Activated CD8-positive, alpha-beta memory T cell treated with anti-CD3 and anti-CD28 coated beads, Interleukin-2, amount 10 ng/mL, durations not matched to agents 7 days and 5 days (primary cell): ENCODE data around the gene TMED10. TPM values are rescaled to one million over a fixed set of nuclear protein-coding genes. Genes with fewer than 3 reads are reported as not detected.
A peak's percentile ranks its signal among the peaks of the same experiment; 100 is the strongest.
"Not testable (repeated sequence)": the region's sequence is repeated elsewhere in the genome, so short reads cannot be mapped to it uniquely, and the experiment has no call there.

Experiments used
- ATAC-seq: fragments of 150-1000 bp; cut with Tn5 transposase; one replicate; pipeline ENCODE4 v1.10.0; 2021; ENCODE audit warnings: moderate library complexity
- CTCF ChIA-PET: fragments of 350-600 bp; sonication (Branson Sonifier 250); formaldehyde crosslinking; loops from one replicate; lab custom pipeline; 2021; ENCODE audit warnings: antibody characterized with exemption; lab: Charles Lee
- DNase-seq: peaks from one replicate; pipeline ENCODE4 v3.0.0-alpha.2; 2020
- H3K27ac Mint-ChIP-seq: one replicate; pipeline ENCODE4 v1.8.0; 2021; ENCODE audit warnings: mild to moderate bottlenecking, mixed read lengths
- H3K27me3 Mint-ChIP-seq: one replicate; pipeline ENCODE4 v1.8.0; 2021; ENCODE audit warnings: mixed read lengths
- H3K36me3 Mint-ChIP-seq: one replicate; pipeline ENCODE4 v1.8.0; 2021; ENCODE audit warnings: mild to moderate bottlenecking, mixed read lengths
- H3K4me1 Mint-ChIP-seq: one replicate; pipeline ENCODE4 v1.8.0; 2021; ENCODE audit warnings: mixed read lengths
- H3K4me3 Mint-ChIP-seq: one replicate; pipeline ENCODE4 v1.8.0; 2021; ENCODE audit warnings: mild to moderate bottlenecking, moderate library complexity, mixed read lengths
- H3K9me3 Mint-ChIP-seq: one replicate; pipeline ENCODE4 v1.8.0; 2022; ENCODE audit warnings: low read depth, mixed read lengths
- total RNA-seq, 2 experiments: library from RNA; stranded (reverse); gene quantifications; one replicate each; pipeline ENCODE4 v1.2.3, GENCODE V29; 2021

Gene TMED10
- total RNA-seq, 2 experiments from 2014 or later, result 129 to 166 TPM

DNA sequence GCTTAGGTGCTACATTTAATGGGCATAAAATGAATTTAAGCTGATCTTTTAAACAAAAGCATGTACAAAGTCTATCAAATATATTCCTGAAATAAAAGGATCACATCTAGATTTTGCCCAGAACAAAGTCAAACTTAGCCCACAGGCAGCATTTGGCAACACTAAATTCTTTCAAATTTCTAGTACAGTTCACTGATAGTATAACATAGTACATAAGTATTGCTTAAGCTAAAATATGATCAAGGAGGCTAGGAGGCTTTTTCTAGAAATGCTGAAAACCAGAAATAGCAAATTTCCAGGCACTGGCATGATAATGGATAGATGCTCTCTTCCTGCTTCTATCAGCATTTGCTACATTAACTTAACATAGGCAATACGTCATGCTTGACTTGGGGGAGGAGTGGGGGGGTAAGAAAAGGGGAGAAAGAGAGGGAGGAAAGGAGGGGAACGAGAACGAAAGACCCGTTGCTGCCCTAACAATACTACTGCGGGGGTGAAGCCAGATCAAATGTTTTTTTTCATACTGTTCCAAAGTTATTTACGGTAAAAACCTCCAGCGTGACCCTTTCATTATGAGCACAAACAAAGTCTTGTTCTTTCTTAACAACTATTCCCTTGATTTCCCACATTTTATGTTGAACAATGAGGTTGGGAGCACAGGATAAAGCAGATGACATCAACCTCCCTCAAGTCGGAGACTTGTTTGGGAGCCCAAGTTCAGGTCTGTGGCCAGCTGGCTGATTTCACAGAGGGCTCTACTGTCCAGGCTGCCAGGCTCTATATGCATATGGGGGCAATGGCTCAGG, 10.6 kb downstream of the TMED10 start:
- CTCF ChIA-PET, result interaction anchor here (0.6 kb wide), 1 partner anchor 15 kb away, joined by 3 read pairs; no protein-coding TSS in a partner anchor
- H3K9me3 Mint-ChIP-seq, result no peaks in the 10 kb centered on the region
- H3K27me3 Mint-ChIP-seq, result no peaks in the 10 kb centered on the region
- no peak overlapping the region for H3K27ac Mint-ChIP-seq
- peaks cover 36% of the 10 kb centered on the region for H3K4me1 Mint-ChIP-seq
- ATAC-seq (no peak), DNase-seq (no peak)
- peaks cover 6% of the 10 kb centered on the region for H3K36me3 Mint-ChIP-seq
- H3K4me3 Mint-ChIP-seq, result no peak overlapping the region

GRCh38 chr14:75164809-75165208, 11.6 kb downstream of the TMED10 start:
- CTCF ChIA-PET, result no interaction called here
- no peak overlapping the region for H3K4me3 Mint-ChIP-seq
- ATAC-seq (no peak), DNase-seq (no peak)
- no peaks in the 10 kb centered on the region for H3K9me3 Mint-ChIP-seq
- H3K27me3 Mint-ChIP-seq, result no peaks in the 10 kb centered on the region
- H3K27ac Mint-ChIP-seq, result no peak overlapping the region
- H3K4me1 Mint-ChIP-seq, result peaks cover 39% of the 10 kb centered on the region
- peaks cover 4% of the 10 kb centered on the region for H3K36me3 Mint-ChIP-seq

GRCh38 chr14:75163677-75164076, 12.7 kb downstream of the TMED10 start:
- Mint-ChIP-seq H3K4me3 (no peak overlapping the region), H3K27ac (no peak overlapping the region), H3K9me3 (no peaks in the 10 kb centered on the region), H3K36me3 (peaks cover 5% of the 10 kb centered on the region), H3K27me3 (no peaks in the 10 kb centered on the region), H3K4me1 (peaks cover 43% of the 10 kb centered on the region)
- CTCF ChIA-PET, result interaction anchor here (1.3 kb wide), 1 partner anchor 132 kb away, joined by 4 read pairs; no protein-coding TSS in a partner anchor
- DNase-seq (no peak), ATAC-seq (no peak)

DNA sequence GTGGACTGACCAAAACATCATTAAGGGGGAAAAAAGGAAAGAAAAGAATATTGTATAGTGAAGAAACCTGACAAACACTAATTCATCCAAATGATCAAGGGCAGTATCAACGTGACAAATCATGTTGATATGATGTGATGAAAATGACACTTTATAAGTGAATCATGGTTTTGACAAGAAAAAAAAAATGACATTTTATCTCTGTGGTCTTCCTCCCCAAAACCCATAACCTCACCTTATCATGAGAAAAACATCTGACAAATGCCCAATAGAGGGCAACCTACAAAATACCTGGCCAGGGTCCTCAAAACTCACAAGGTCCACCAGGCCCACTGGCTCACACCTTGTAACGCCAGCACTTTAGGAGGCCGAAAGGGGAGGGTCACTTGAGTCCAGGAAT, 13.8 kb downstream of the TMED10 start:
- no peak overlapping the region for H3K27ac Mint-ChIP-seq
- no peaks in the 10 kb centered on the region for H3K27me3 Mint-ChIP-seq
- H3K4me3 Mint-ChIP-seq, result no peak overlapping the region
- DNase-seq, result no peak
- peaks cover 43% of the 10 kb centered on the region for H3K4me1 Mint-ChIP-seq
- CTCF ChIA-PET, result no interaction called here
- H3K9me3 Mint-ChIP-seq, result no peaks in the 10 kb centered on the region
- ATAC-seq, result no peak
- H3K36me3 Mint-ChIP-seq, result peaks cover 5% of the 10 kb centered on the region

GRCh38 chr14:75158843-75159614, 17.4 kb downstream of the TMED10 start:
- DNase-seq (no peak), ATAC-seq (peak; percentile 52)
- Mint-ChIP-seq H3K9me3 (no peaks in the 10 kb centered on the region), H3K36me3 (peaks cover 5% of the 10 kb centered on the region), H3K27ac (peak overlapping the region; percentile 66), H3K4me3 (no peak overlapping the region), H3K4me1 (peaks cover 63% of the 10 kb centered on the region), H3K27me3 (no peaks in the 10 kb centered on the region)
- CTCF ChIA-PET, result interaction anchor here (1.4 kb wide), 1 partner anchor 328 kb away, joined by 3 read pairs; no protein-coding TSS in a partner anchor

DNA sequence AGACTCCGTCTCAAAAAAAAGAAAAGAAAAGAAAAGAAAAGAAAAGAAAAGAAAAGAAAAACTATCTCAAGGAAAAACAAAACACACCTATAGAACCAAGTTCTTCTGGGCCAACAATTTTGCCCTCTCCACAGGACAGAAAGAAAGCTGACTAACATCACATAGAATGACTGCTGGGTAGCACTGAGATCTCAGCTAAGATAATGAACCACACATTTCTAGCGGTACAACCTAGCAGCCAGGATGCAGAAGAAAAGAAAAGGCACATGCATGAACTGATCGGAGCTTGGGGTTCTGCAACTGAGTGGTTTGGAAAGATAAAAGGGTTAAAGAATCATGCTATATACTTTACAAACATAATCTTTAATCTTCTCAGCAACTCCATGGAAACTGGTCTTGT, 19.5 kb downstream of the TMED10 start:
- H3K9me3 Mint-ChIP-seq, result no peaks in the 10 kb centered on the region
- H3K27me3 Mint-ChIP-seq, result no peaks in the 10 kb centered on the region
- H3K4me1 Mint-ChIP-seq, result peaks cover 62% of the 10 kb centered on the region
- peak overlapping the region; percentile 30 for H3K27ac Mint-ChIP-seq
- peak; percentile 90 for ATAC-seq
- peak; percentile 67 for DNase-seq
- no peak overlapping the region for H3K4me3 Mint-ChIP-seq
- H3K36me3 Mint-ChIP-seq, result peaks cover 9% of the 10 kb centered on the region
- CTCF ChIA-PET, result interaction anchor here (0.6 to 1.8 kb wide), 7 partner anchors 14 to 145 kb away, joined by 3 to 8 read pairs (median 3); no protein-coding TSS in a partner anchor

DNA sequence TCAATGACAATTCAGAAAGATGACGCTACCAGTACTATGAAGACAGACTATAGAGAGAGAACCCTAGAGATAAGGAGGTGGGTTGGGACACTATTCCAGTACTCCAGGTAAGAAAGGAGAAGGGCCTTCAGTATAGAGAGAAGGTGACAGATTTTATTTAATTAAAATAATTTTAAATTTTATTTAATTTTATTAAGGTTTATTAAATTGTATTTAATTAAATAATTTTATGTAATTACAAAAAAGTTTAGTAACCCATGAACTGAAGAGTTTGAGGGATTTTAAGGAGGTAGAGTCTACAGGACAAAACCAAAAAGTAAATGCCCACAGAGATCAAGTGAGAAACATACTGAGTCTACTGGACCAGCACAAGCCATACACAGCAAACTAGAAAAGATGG, 20.3 kb downstream of the TMED10 start:
- CTCF ChIA-PET, result interaction anchor here (0.8 to 1.7 kb wide), 4 partner anchors 16 to 146 kb away, joined by 3 to 8 read pairs (median 4); no protein-coding TSS in a partner anchor

GRCh38 chr14:75155169-75155568, 21.2 kb downstream of the TMED10 start:
- H3K27ac Mint-ChIP-seq, result no peak overlapping the region
- ATAC-seq, result peak; percentile 45

More for the DNA sequence above, 20.3 kb downstream of the TMED10 start:
- Mint-ChIP-seq H3K36me3 (peaks cover 13% of the 10 kb centered on the region), H3K4me1 (peaks cover 57% of the 10 kb centered on the region), H3K27ac (no peak overlapping the region), H3K9me3 (no peaks in the 10 kb centered on the region), H3K27me3 (no peaks in the 10 kb centered on the region), H3K4me3 (no peak overlapping the region)
- ATAC-seq (no peak), DNase-seq (no peak)

DNA sequence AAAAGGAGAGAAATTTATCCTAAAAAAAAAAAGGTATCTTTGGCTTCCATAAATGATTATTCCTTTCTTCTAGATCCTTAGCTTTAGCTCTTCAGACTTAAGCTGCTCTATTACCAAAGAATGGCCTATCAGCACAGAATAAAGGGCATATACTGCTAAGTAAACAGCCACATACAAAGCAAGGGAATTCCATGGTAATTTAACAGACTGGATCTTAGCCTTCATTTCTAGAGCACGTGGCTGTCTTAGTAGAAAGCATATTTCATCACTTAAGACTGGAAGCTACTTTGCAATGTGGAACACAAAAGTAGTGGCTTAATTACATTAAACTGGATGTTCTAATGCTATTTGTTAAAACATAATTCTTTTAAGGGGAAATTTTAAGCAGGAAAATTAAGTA, 23.1 kb downstream of the TMED10 start:
- no peak for ATAC-seq
- Mint-ChIP-seq H3K9me3 (no peaks in the 10 kb centered on the region), H3K27ac (no peak overlapping the region), H3K36me3 (peaks cover 16% of the 10 kb centered on the region), H3K4me1 (peaks cover 34% of the 10 kb centered on the region), H3K4me3 (no peak overlapping the region), H3K27me3 (no peaks in the 10 kb centered on the region)
- DNase-seq, result no peak
- CTCF ChIA-PET, result interaction anchor here (0.6 to 1.7 kb wide), 3 partner anchors 27 to 142 kb away, joined by 3 to 6 read pairs (median 3); no protein-coding TSS in a partner anchor

More at GRCh38 chr14:75155169-75155568, 21.2 kb downstream of the TMED10 start:
- DNase-seq, result no peak
- CTCF ChIA-PET, result interaction anchor here (0.8 to 1.3 kb wide), 3 partner anchors 12 to 29 kb away, joined by 3 to 5 read pairs (median 4); no protein-coding TSS in a partner anchor
- H3K36me3 Mint-ChIP-seq, result peaks cover 14% of the 10 kb centered on the region
- H3K4me3 Mint-ChIP-seq, result no peak overlapping the region
- peaks cover 50% of the 10 kb centered on the region for H3K4me1 Mint-ChIP-seq
- no peaks in the 10 kb centered on the region for H3K27me3 Mint-ChIP-seq
- no peaks in the 10 kb centered on the region for H3K9me3 Mint-ChIP-seq

DNA sequence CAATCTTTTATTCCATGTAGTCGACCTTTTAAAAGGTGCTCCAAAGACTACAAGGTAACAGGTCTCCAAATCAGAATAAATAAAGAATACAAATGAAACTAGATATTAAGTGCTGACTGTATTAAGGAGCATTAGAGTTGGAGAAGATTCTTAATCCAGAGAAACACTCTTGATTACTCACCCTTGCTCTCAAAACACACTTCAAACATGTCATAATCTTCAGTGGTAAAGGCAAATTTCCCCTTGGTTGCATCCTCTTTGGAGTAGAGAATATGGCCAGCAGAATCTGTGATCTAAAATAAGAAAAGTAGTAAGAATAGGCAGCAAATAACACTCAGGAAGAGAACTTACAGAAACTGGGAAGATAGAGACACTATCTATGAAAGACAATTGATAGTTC, 24.6 kb downstream of the TMED10 start:
- Mint-ChIP-seq H3K27ac (no peak overlapping the region), H3K36me3 (peaks cover 20% of the 10 kb centered on the region), H3K9me3 (no peaks in the 10 kb centered on the region), H3K4me3 (no peak overlapping the region), H3K27me3 (no peaks in the 10 kb centered on the region), H3K4me1 (peaks cover 31% of the 10 kb centered on the region)
- DNase-seq (no peak), ATAC-seq (no peak)
- CTCF ChIA-PET, result no interaction called here

- CTCF ChIA-PET, result interaction anchor here (0.6 kb wide), 1 partner anchor 15 kb away, joined by 3 read pairs; no protein-coding TSS in a partner anchor
- H3K4me3 Mint-ChIP-seq, H3K27me3 Mint-ChIP-seq, DNase-seq, H3K27ac Mint-ChIP-seq, ATAC-seq, H3K9me3 Mint-ChIP-seq: not testable (repeated sequence)
- Mint-ChIP-seq H3K4me1 (peaks cover 29% of the 10 kb centered on the region), H3K36me3 (peaks cover 29% of the 10 kb centered on the region)
Observed at GRCh38 chr14:75150637-75151036, 25.8 kb downstream of the TMED10 start.

DNA sequence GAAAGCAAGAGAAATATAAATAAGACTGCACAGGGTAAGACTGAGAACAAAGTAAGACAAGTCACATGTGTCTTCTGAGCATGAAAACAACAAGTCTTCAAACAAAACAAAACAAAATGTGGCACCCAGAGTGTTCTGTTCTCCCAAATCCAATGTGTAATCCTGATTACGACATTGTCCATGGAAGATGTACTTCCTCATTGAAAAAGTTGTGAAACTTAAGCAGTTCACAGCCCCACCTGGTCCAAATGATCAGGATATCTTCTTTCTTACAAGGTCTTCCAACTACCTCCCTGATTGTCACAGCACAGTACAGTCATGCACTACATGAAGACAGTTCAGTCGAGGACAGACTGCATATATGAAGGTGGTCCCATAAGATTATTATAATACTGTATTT, 26.3 kb downstream of the TMED10 start:
- CTCF ChIA-PET, result interaction anchor here (0.6 kb wide), 1 partner anchor 15 kb away, joined by 3 read pairs; no protein-coding TSS in a partner anchor
- peaks cover 28% of the 10 kb centered on the region for H3K4me1 Mint-ChIP-seq
- H3K9me3 Mint-ChIP-seq, result no peaks in the 10 kb centered on the region

More for the DNA sequence above, 26.3 kb downstream of the TMED10 start:
- Mint-ChIP-seq H3K27ac (no peak overlapping the region), H3K36me3 (peaks cover 29% of the 10 kb centered on the region), H3K27me3 (no peaks in the 10 kb centered on the region), H3K4me3 (no peak overlapping the region)
- DNase-seq (no peak), ATAC-seq (no peak)
